BLaER1 treated with 17β-estradiol and CSF1 and Interleukin-3, amounts not matched to agents 10 nM and 100 nM (cell line): ENCODE results near the gene TRIM69.

Experiments
- H3K27ac ChIP-seq, 11 experiments: shearing (Covaris generic); formaldehyde crosslinking; 2 replicates each; pipeline ENCODE4 v1.8.1; 2022
- H3K27me3 ChIP-seq, 11 experiments: shearing (Covaris generic); formaldehyde crosslinking; 2 replicates each; pipeline ENCODE4 v1.8.1; 2022
- H3K36me3 ChIP-seq, 11 experiments: shearing (Covaris generic); formaldehyde crosslinking; 2 replicates each; pipeline ENCODE4 v1.8.1; 2022
- H3K4me1 ChIP-seq, 10 experiments: shearing (Covaris generic); formaldehyde crosslinking; 2 replicates each; pipeline ENCODE4 v1.8.1; 2022
- H3K4me2 ChIP-seq, 11 experiments: shearing (Covaris generic); formaldehyde crosslinking; 2 replicates each; pipeline ENCODE4 v1.8.1; 2022
- H3K4me3 ChIP-seq, 10 experiments: shearing (Covaris generic); formaldehyde crosslinking; 2 replicates each; pipeline ENCODE4 v1.8.1; 2022
- H3K9ac ChIP-seq, 11 experiments: shearing (Covaris generic); formaldehyde crosslinking; 2 replicates each; pipeline ENCODE4 v1.8.1; 2022
- H3K9me3 ChIP-seq, 11 experiments: shearing (Covaris generic); formaldehyde crosslinking; replicated peaks in 1 of 11; 2 replicates each; pipeline ENCODE4 v1.8.1; 2022
- H4K20me1 ChIP-seq, 11 experiments: shearing (Covaris generic); formaldehyde crosslinking; 2 replicates each; pipeline ENCODE4 v1.8.1; 2022
- Cebpa-rat ChIP-seq, 11 experiments: shearing (Covaris generic); IDR thresholded peaks; 2 replicates each; pipeline ENCODE4 v1.8.1; 2022

TRIM69 gene

DNA sequence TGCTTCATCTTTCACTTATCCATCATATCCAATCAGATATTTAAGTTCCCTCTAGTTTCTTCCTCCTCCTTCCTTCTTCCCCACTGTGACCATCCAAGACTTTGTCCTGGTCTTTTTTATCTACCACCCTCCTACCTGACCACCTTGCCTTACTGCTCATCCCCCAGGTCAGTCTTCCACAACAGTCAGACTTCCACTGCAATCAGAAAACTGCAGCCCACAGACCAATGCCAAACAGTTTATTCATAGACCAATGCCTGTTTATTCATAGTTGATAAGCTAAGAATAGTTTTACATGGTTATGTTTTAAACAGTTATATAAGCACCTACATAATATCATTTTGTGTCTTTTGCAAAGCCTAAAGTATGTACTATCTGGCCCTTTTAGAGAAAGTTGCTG, 65.5 kb downstream of the TRIM69 start:
- Histone ChIP-seq H3K4me2 (no peak overlapping the region), H3K9ac (no peak overlapping the region), H3K36me3 (no peaks in the 10 kb centered on the region), H3K9me3 (no peaks in the 10 kb centered on the region), H3K27ac (no peak overlapping the region), H3K4me1 (no peaks in the 10 kb centered on the region), H3K4me3 (no peak overlapping the region), H3K27me3 (no peaks in the 10 kb centered on the region), H4K20me1 (no peaks in the 10 kb centered on the region)
- TF ChIP-seq Cebpa-rat (IDR thresholded peaks at IDR 0.05) = no peak

DNA sequence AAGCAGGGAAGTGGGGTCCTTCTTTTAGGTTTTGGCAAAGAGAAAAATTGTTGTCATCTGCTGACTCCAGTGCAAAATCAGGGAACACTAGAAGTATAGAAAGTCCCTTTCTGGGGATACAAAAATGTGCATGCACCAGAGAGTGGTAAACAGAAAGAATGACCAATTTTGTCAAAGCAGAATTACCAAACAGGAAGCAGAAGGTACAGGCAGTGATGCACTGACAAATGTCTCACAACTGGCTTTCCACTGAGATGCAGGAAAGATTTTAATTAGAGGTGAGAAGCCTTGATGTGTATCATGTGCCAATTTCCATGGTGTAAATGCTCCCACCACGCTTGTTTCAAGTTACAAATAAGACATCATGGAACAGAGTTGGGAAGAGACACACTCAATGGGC, 66.0 kb downstream of the TRIM69 start:
- H3K9ac ChIP-seq = no peak overlapping the region
- no peaks in the 10 kb centered on the region for H3K36me3 ChIP-seq
- H3K27ac ChIP-seq = no peak overlapping the region
- no peak overlapping the region for H3K4me2 ChIP-seq
- TF ChIP-seq Cebpa-rat (IDR thresholded peaks at IDR 0.05) = no peak
- no peaks in the 10 kb centered on the region for H4K20me1 ChIP-seq
- H3K4me1 ChIP-seq = no peaks in the 10 kb centered on the region
- no peaks in the 10 kb centered on the region for H3K27me3 ChIP-seq
- no peaks in the 10 kb centered on the region for H3K9me3 ChIP-seq
- H3K4me3 ChIP-seq = no peak overlapping the region

DNA sequence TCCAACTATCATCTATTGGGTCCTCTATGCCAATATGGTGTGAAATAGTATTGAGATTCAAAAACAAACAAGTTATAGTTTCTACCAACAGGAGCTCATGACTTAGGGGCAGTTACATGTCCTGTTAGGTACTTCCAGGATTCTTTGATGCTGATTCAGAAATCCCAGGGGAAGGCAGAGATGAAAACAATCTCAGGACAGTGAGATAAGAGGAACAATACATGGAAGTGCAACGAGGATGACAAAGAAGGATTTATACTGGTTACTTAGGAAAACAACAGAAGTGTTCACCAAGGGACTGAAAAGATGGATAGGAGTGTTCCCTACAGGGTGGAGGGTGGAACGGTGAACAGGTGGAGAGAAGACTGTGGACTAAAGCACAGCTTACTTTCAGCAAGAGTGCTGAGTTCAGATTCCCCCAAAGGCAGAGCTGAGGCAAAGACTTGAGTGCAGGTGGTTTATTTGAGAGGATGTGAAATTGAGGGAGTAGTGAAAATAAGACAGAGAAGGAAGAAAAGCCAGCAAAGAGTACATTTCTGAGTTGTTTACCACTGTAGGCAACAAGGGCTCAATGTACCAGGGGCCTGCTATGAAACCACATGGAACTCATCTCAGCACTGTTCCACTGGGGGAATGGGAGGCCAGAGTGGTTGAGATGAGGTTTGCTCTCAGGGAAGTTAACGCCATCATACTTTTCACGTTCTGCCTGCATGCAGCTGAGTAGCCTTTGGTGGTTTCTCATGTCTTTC, 68.1 kb downstream of the TRIM69 start:
- Histone ChIP-seq H3K27ac (no peak overlapping the region), H3K4me2 (no peak overlapping the region)
- TF ChIP-seq Cebpa-rat (IDR thresholded peaks at IDR 0.05) = no peak

DNA sequence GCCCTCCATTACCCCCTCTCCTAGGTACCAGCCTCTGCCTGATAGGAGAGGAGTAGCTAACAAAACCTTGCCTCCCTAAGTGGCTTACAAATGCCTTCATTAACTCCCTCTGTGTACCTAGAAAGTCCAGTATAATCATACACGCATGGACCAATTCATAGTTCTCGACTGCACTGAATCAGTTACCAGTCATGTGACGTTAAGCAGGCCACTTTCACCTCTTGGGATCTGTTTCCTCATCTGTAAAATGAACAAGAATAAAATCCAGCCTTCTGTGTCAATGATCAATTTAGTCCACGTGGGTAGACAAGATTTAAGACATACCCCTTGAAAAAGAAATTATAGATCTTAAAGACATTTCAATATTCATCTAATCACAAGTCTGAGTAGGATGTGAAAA, 72.2 kb downstream of the TRIM69 start:
- Histone ChIP-seq H3K27me3 (no peaks in the 10 kb centered on the region), H3K9me3 (no peaks in the 10 kb centered on the region), H3K36me3 (no peaks in the 10 kb centered on the region), H3K4me3 (no peak overlapping the region), H3K9ac (no peak overlapping the region), H3K4me2 (no peak overlapping the region), H3K27ac (no peak overlapping the region), H3K4me1 (no peaks in the 10 kb centered on the region), H4K20me1 (no peaks in the 10 kb centered on the region)
- no peak for TF ChIP-seq Cebpa-rat (IDR thresholded peaks at IDR 0.05)

More for the DNA sequence above, 68.1 kb downstream of the TRIM69 start:
- Histone ChIP-seq H3K4me1 (no peaks in the 10 kb centered on the region), H3K4me3 (no peak overlapping the region), H3K36me3 (no peaks in the 10 kb centered on the region), H3K9me3 (no peaks in the 10 kb centered on the region), H3K9ac (no peak overlapping the region), H4K20me1 (no peaks in the 10 kb centered on the region), H3K27me3 (no peaks in the 10 kb centered on the region)

DNA sequence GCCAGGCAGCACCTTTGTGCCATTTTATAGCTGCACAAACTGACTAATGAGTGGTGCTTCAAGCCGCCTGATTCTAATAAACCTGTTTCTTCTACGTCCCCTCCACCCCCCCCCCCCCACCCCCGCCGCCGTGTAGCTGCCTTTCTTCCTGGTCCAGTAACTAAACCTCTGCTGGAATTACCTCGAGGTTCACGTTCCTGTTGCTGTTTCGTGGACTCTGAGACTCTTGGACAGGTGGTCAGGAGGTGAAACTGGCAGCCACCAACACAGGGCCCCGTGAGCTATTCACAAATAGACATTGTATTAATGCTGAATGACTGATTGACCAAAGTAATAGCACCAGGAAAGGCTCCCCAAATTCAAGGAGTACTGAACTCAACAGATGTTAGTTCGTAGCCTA, 73.9 kb downstream of the TRIM69 start:
- Histone ChIP-seq H4K20me1 (no peaks in the 10 kb centered on the region), H3K4me1 (no peaks in the 10 kb centered on the region), H3K4me3 (no peak overlapping the region), H3K27ac (no peak overlapping the region), H3K9me3 (no peaks in the 10 kb centered on the region), H3K27me3 (no peaks in the 10 kb centered on the region), H3K36me3 (no peaks in the 10 kb centered on the region), H3K4me2 (no peak overlapping the region), H3K9ac (no peak overlapping the region)
- no peak for TF ChIP-seq Cebpa-rat (IDR thresholded peaks at IDR 0.05)

DNA sequence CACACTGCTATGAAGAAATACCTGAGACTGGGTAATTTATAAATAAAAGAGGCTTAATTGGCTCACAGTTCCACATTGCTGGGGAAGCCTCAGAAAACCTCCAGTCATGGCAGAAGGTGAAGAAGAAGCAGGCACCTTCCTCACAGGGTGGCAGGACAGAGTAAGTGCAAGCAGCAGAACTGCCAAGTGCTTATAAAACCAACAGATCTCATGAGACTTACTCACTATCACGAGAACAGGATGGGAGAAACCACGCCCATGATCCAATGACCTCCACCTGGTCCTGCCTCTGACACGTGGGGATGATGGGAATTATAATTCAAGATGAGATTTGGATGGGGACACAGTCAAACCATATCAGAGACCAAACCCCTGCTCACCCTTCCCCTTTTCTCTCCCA, 75.0 kb downstream of the TRIM69 start:
- Histone ChIP-seq H3K27ac (no peak overlapping the region), H3K9me3 (peaks cover 0 to 3% (median 0%) of the 10 kb centered on the region in 11 experiments; a peak in 1 of 22 replicates), H4K20me1 (no peaks in the 10 kb centered on the region), H3K36me3 (no peaks in the 10 kb centered on the region), H3K4me2 (no peak overlapping the region), H3K9ac (no peak overlapping the region), H3K4me3 (no peak overlapping the region), H3K27me3 (no peaks in the 10 kb centered on the region), H3K4me1 (no peaks in the 10 kb centered on the region)
- no peak for TF ChIP-seq Cebpa-rat (IDR thresholded peaks at IDR 0.05)

GRCh38 chr15:44812029-44812517, 75.7 kb downstream of the TRIM69 start:
- Histone ChIP-seq H3K27ac (no peak overlapping the region), H3K9ac (no peak overlapping the region), H3K27me3 (no peaks in the 10 kb centered on the region), H3K36me3 (no peaks in the 10 kb centered on the region), H3K4me1 (no peaks in the 10 kb centered on the region), H3K4me3 (no peak overlapping the region), H3K4me2 (no peak overlapping the region), H4K20me1 (no peaks in the 10 kb centered on the region), H3K9me3 (peaks cover 0 to 3% (median 0%) of the 10 kb centered on the region in 11 experiments; a peak in 1 of 22 replicates)
- no peak for TF ChIP-seq Cebpa-rat (IDR thresholded peaks at IDR 0.05)

GRCh38 chr15:44813231-44813630, 76.9 kb downstream of the TRIM69 start:
- no peaks in the 10 kb centered on the region for H3K27me3 ChIP-seq
- H3K27ac ChIP-seq = no peak overlapping the region
- no peak overlapping the region for H3K9ac ChIP-seq
- H3K4me3 ChIP-seq = no peak overlapping the region
- H3K36me3 ChIP-seq = no peaks in the 10 kb centered on the region
- no peak for TF ChIP-seq Cebpa-rat (IDR thresholded peaks at IDR 0.05)
- H3K4me2 ChIP-seq = no peak overlapping the region
- H3K9me3 ChIP-seq = peaks cover 0 to 3% (median 0%) of the 10 kb centered on the region in 11 experiments; a peak in 1 of 22 replicates
- no peaks in the 10 kb centered on the region for H3K4me1 ChIP-seq
- H4K20me1 ChIP-seq = no peaks in the 10 kb centered on the region
